NCI-H2171 treated with DMSO at 0.1 percent for 48 hours (cell line): ENCODE measurements around the gene ASIC2.

ENCODE experiments used
- DNase-seq: peaks from one replicate; lab custom pipeline; 2025; lab: John Stamatoyannopoulos, UW

Gene ASIC2

GRCh38 chr17:33292981-33293867, at the start of gene ASIC2:
Gene ASIC2 (minus strand): TSS chr17:33293295.
- DNase-seq = no peak

GRCh38 chr17:33342025-33342424, 48.9 kb upstream of the ASIC2 start:
- no peak for DNase-seq

- no peak for DNase-seq
Measured at GRCh38 chr17:33338242-33338641, 45.1 kb upstream of the ASIC2 start.

GRCh38 chr17:33335491-33336173, 42.5 kb upstream of the ASIC2 start:
- no peak for DNase-seq

GRCh38 chr17:33334703-33335102, 41.6 kb upstream of the ASIC2 start:
- DNase-seq = no peak

- DNase-seq = no peak
Measured at GRCh38 chr17:33330877-33331276, 37.8 kb upstream of the ASIC2 start.

- DNase-seq = no peak
Measured at GRCh38 chr17:33328129-33328528, 35.0 kb upstream of the ASIC2 start.

- no peak for DNase-seq
Measured at GRCh38 chr17:33324736-33325135, 31.6 kb upstream of the ASIC2 start.

- DNase-seq = no peak
Measured at GRCh38 chr17:33322063-33322462, 29.0 kb upstream of the ASIC2 start.

GRCh38 chr17:33318241-33318640, 25.1 kb upstream of the ASIC2 start:
- DNase-seq = no peak

- DNase-seq = no peak
Measured at GRCh38 chr17:33316746-33317145, 23.7 kb upstream of the ASIC2 start.

GRCh38 chr17:33310296-33310695, 17.2 kb upstream of the ASIC2 start:
- DNase-seq = no peak

GRCh38 chr17:33303254-33303653, 10.2 kb upstream of the ASIC2 start:
- no peak for DNase-seq

GRCh38 chr17:33302394-33302793, 9.3 kb upstream of the ASIC2 start:
- no peak for DNase-seq

- DNase-seq = no peak
Measured at GRCh38 chr17:33300241-33300640, 7.1 kb upstream of the ASIC2 start.

- DNase-seq = no peak
Measured at GRCh38 chr17:33299115-33299514, 6.0 kb upstream of the ASIC2 start.

GRCh38 chr17:33297643-33298042, 4.5 kb upstream of the ASIC2 start:
- DNase-seq = no peak

GRCh38 chr17:33294994-33295393, 1.9 kb upstream of the ASIC2 start:
- DNase-seq = no peak

- no peak for DNase-seq
Measured at GRCh38 chr17:33292201-33292980, 704 bp downstream of the ASIC2 start.

- no peak for DNase-seq
Measured at GRCh38 chr17:33291248-33292200, 1.6 kb downstream of the ASIC2 start.

GRCh38 chr17:33290253-33290652, 2.8 kb downstream of the ASIC2 start:
- DNase-seq = no peak
